Measurements from ENCODE around the gene HIVEP3.
A peak's percentile ranks its signal among the peaks of the same experiment; 100 is the strongest.

HIVEP3 gene

DNA sequence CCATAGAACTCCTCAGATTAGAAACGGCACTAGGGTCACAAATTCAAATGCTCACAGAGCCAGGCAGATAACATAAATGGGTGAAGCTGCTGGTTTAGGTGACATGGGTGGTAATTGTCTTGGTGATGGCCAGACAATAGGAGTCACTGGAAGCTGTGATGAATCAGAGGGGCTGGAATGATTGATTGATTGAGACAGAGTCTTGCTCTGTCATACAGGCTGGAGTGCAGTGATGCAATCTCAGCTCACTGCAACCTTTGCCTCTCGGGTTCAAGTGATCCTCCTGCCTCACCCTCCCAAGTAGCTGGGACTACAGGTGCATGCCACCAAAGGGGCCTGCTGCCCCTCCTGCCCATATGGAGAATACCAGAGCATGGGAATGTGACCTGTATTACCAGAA, 63.0 kb downstream of the HIVEP3 start:
- H2AFZ ChIP-seq (ENCODE audit: low read length) = no peak overlapping the region
- H3K27me3 ChIP-seq (ENCODE audit: control insufficient read depth in 3 of 3, insufficient read depth in 3 of 3, low read depth in 1 of 3, low read length in 3 of 3) = peaks cover 0 to 3% (median 0%) of the 10 kb centered on the region in 3 experiments
- no peak overlapping the region for H3K27ac ChIP-seq (replicated peaks; ENCODE audit: low read length)
- no peak overlapping the region for H2BK120ac ChIP-seq (ENCODE audit: low read depth, low read length)
- no peak overlapping the region for H4K91ac ChIP-seq (ENCODE audit: low read depth, low read length, poor library complexity)
- H3K79me1 ChIP-seq (ENCODE audit: low read depth, low read length) = no peaks in the 10 kb centered on the region
- H2BK12ac ChIP-seq (ENCODE audit: low read length) = no peak overlapping the region
- no peak overlapping the region for H3K4me3 ChIP-seq (ENCODE audit: low read length in 2 of 2)
- H3K9me3 ChIP-seq (replicated peaks in 1 of 2; ENCODE audit: control insufficient read depth in 2 of 2, insufficient read depth in 1 of 2, low read depth in 1 of 2, low read length in 2 of 2) = no peaks in the 10 kb centered on the region
- H2BK15ac ChIP-seq (ENCODE audit: low read length) = no peak overlapping the region
- H3K4me2 ChIP-seq (ENCODE audit: insufficient read depth, low read length, poor library complexity, severe bottlenecking) = no peak overlapping the region
- no peak for DNase-seq (ENCODE audit: low spot score)
- no peak overlapping the region for H3K18ac ChIP-seq (ENCODE audit: low read length)
- H3K23ac ChIP-seq (ENCODE audit: low read depth, low read length, poor library complexity) = no peak overlapping the region
- no peaks in the 10 kb centered on the region for H3K36me3 ChIP-seq (replicated peaks in 1 of 2; ENCODE audit: control insufficient read depth in 2 of 2, insufficient read depth in 2 of 2, low read length in 2 of 2)
- no peak overlapping the region for H3K9ac ChIP-seq (ENCODE audit: low read depth, low read length, poor library complexity)
- H3K4ac ChIP-seq (ENCODE audit: low read length) = no peak overlapping the region
- no peak overlapping the region for H2AK5ac ChIP-seq (ENCODE audit: low read depth, low read length)
- H3K4me1 ChIP-seq (ENCODE audit: control insufficient read depth in 2 of 2, insufficient read depth in 1 of 2, low read depth in 1 of 2, low read length in 2 of 2) = no peaks in the 10 kb centered on the region
- WGBS, 2 donors (ENCODE audit: extremely low coverage in 2 of 2, insufficient read length in 2 of 2, insufficient replicate concordance in 1 of 2) = no CpG with 5 or more reads among the region's 2 CpGs
- no peak overlapping the region for H2BK5ac ChIP-seq (ENCODE audit: low read length)
- H4K8ac ChIP-seq (ENCODE audit: low read depth, low read length) = no peak overlapping the region
- H3K14ac ChIP-seq (ENCODE audit: low read length) = no peak overlapping the region

GRCh38 chr1:41853907-41854306, 64.8 kb downstream of the HIVEP3 start:
- Histone ChIP-seq H3K9ac (ENCODE audit: low read depth, low read length, poor library complexity) (no peak overlapping the region), H2BK120ac (ENCODE audit: low read depth, low read length) (no peak overlapping the region), H4K91ac (ENCODE audit: low read depth, low read length, poor library complexity) (no peak overlapping the region), H3K79me1 (ENCODE audit: low read depth, low read length) (no peaks in the 10 kb centered on the region), H3K27ac (replicated peaks; ENCODE audit: low read length) (no peak overlapping the region), H2AFZ (ENCODE audit: low read length) (no peak overlapping the region), H3K9me3 (replicated peaks in 1 of 2; ENCODE audit: control insufficient read depth in 2 of 2, insufficient read depth in 1 of 2, low read depth in 1 of 2, low read length in 2 of 2) (no peaks in the 10 kb centered on the region), H2AK5ac (ENCODE audit: low read depth, low read length) (no peak overlapping the region), H3K4me3 (ENCODE audit: low read length in 2 of 2) (no peak overlapping the region), H3K36me3 (replicated peaks in 1 of 2; ENCODE audit: control insufficient read depth in 2 of 2, insufficient read depth in 2 of 2, low read length in 2 of 2) (no peaks in the 10 kb centered on the region), H3K14ac (ENCODE audit: low read length) (peak overlapping the region; percentile 17), H4K8ac (ENCODE audit: low read depth, low read length) (no peak overlapping the region), H2BK15ac (ENCODE audit: low read length) (no peak overlapping the region), H3K23ac (ENCODE audit: low read depth, low read length, poor library complexity) (peak overlapping the region; percentile 6), H3K4me2 (ENCODE audit: insufficient read depth, low read length, poor library complexity, severe bottlenecking) (no peak overlapping the region), H3K18ac (ENCODE audit: low read length) (peak overlapping the region; percentile 48), H3K4me1 (ENCODE audit: control insufficient read depth in 2 of 2, insufficient read depth in 1 of 2, low read depth in 1 of 2, low read length in 2 of 2) (no peaks in the 10 kb centered on the region), H2BK12ac (ENCODE audit: low read length) (peak overlapping the region; percentile 50), H3K27me3 (ENCODE audit: control insufficient read depth in 3 of 3, insufficient read depth in 3 of 3, low read depth in 1 of 3, low read length in 3 of 3) (peaks cover 0 to 3% (median 0%) of the 10 kb centered on the region in 3 experiments), H2BK5ac (ENCODE audit: low read length) (no peak overlapping the region), H3K4ac (ENCODE audit: low read length) (peak overlapping the region; percentile 15)
- no peak for DNase-seq (ENCODE audit: low spot score)
- WGBS, 2 donors (ENCODE audit: extremely low coverage in 2 of 2, insufficient read length in 2 of 2, insufficient replicate concordance in 1 of 2) = no CpG with 5 or more reads among the region's 6 CpGs

DNA sequence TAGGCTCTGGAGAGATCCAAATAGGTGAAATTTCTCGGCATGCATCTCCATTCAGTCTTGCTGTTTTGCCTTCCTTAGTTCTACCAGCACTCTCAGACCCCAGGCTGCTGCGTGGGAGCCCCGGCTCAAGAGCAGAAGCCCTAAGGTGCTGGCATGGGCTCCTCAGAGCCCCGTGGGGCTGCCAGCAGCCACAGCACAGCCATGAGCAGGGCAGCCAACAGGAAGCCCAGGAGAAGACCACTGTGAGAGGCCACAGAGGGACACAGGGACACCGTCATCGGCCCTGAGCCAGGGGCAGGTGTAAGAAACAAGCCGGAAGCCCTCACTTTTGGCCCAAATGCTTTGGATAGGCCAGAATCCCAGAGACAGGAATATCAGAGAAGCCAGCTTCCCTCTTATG, 66.6 kb downstream of the HIVEP3 start:
- no CpG with 5 or more reads among the region's 7 CpGs for WGBS, 2 donors (ENCODE audit: extremely low coverage in 2 of 2, insufficient read length in 2 of 2, insufficient replicate concordance in 1 of 2)
- H3K79me1 ChIP-seq (ENCODE audit: low read depth, low read length) = no peaks in the 10 kb centered on the region
- H3K9ac ChIP-seq (ENCODE audit: low read depth, low read length, poor library complexity) = no peak overlapping the region
- H2AK5ac ChIP-seq (ENCODE audit: low read depth, low read length) = no peak overlapping the region
- DNase-seq (ENCODE audit: low spot score) = no peak
- H3K18ac ChIP-seq (ENCODE audit: low read length) = no peak overlapping the region
- no peak overlapping the region for H3K14ac ChIP-seq (ENCODE audit: low read length)
- no peak overlapping the region for H2BK12ac ChIP-seq (ENCODE audit: low read length)
- H4K91ac ChIP-seq (ENCODE audit: low read depth, low read length, poor library complexity) = no peak overlapping the region
- H3K4ac ChIP-seq (ENCODE audit: low read length) = no peak overlapping the region
- H3K27ac ChIP-seq (replicated peaks; ENCODE audit: low read length) = no peak overlapping the region
- H3K23ac ChIP-seq (ENCODE audit: low read depth, low read length, poor library complexity) = no peak overlapping the region
- H2BK5ac ChIP-seq (ENCODE audit: low read length) = no peak overlapping the region
- H3K9me3 ChIP-seq (replicated peaks in 1 of 2; ENCODE audit: control insufficient read depth in 2 of 2, insufficient read depth in 1 of 2, low read depth in 1 of 2, low read length in 2 of 2) = no peaks in the 10 kb centered on the region
- no peak overlapping the region for H2BK120ac ChIP-seq (ENCODE audit: low read depth, low read length)
- H3K27me3 ChIP-seq (ENCODE audit: control insufficient read depth in 3 of 3, insufficient read depth in 3 of 3, low read depth in 1 of 3, low read length in 3 of 3) = peaks cover 0 to 3% (median 0%) of the 10 kb centered on the region in 3 experiments
- H2BK15ac ChIP-seq (ENCODE audit: low read length) = no peak overlapping the region
- H2AFZ ChIP-seq (ENCODE audit: low read length) = no peak overlapping the region
- H3K4me2 ChIP-seq (ENCODE audit: insufficient read depth, low read length, poor library complexity, severe bottlenecking) = no peak overlapping the region
- no peaks in the 10 kb centered on the region for H3K4me1 ChIP-seq (ENCODE audit: control insufficient read depth in 2 of 2, insufficient read depth in 1 of 2, low read depth in 1 of 2, low read length in 2 of 2)
- H3K36me3 ChIP-seq (replicated peaks in 1 of 2; ENCODE audit: control insufficient read depth in 2 of 2, insufficient read depth in 2 of 2, low read length in 2 of 2) = no peaks in the 10 kb centered on the region
- no peak overlapping the region for H4K8ac ChIP-seq (ENCODE audit: low read depth, low read length)
- no peak overlapping the region for H3K4me3 ChIP-seq (ENCODE audit: low read length in 2 of 2)

GRCh38 chr1:41851589-41851988, 67.1 kb downstream of the HIVEP3 start:
- Histone ChIP-seq H3K4me2 (ENCODE audit: insufficient read depth, low read length, poor library complexity, severe bottlenecking) (no peak overlapping the region), H4K91ac (ENCODE audit: low read depth, low read length, poor library complexity) (no peak overlapping the region), H2BK5ac (ENCODE audit: low read length) (no peak overlapping the region), H3K14ac (ENCODE audit: low read length) (no peak overlapping the region), H4K8ac (ENCODE audit: low read depth, low read length) (no peak overlapping the region), H3K27me3 (ENCODE audit: control insufficient read depth in 3 of 3, insufficient read depth in 3 of 3, low read depth in 1 of 3, low read length in 3 of 3) (peaks cover 0 to 3% (median 0%) of the 10 kb centered on the region in 3 experiments), H2BK15ac (ENCODE audit: low read length) (no peak overlapping the region), H2AFZ (ENCODE audit: low read length) (no peak overlapping the region), H3K4me1 (ENCODE audit: control insufficient read depth in 2 of 2, insufficient read depth in 1 of 2, low read depth in 1 of 2, low read length in 2 of 2) (no peaks in the 10 kb centered on the region), H2BK12ac (ENCODE audit: low read length) (no peak overlapping the region), H3K27ac (replicated peaks; ENCODE audit: low read length) (no peak overlapping the region), H3K4me3 (ENCODE audit: low read length in 2 of 2) (no peak overlapping the region), H3K9ac (ENCODE audit: low read depth, low read length, poor library complexity) (no peak overlapping the region), H2AK5ac (ENCODE audit: low read depth, low read length) (no peak overlapping the region), H3K9me3 (replicated peaks in 1 of 2; ENCODE audit: control insufficient read depth in 2 of 2, insufficient read depth in 1 of 2, low read depth in 1 of 2, low read length in 2 of 2) (no peaks in the 10 kb centered on the region), H3K4ac (ENCODE audit: low read length) (no peak overlapping the region), H3K23ac (ENCODE audit: low read depth, low read length, poor library complexity) (no peak overlapping the region), H3K18ac (ENCODE audit: low read length) (no peak overlapping the region), H2BK120ac (ENCODE audit: low read depth, low read length) (no peak overlapping the region), H3K36me3 (replicated peaks in 1 of 2; ENCODE audit: control insufficient read depth in 2 of 2, insufficient read depth in 2 of 2, low read length in 2 of 2) (no peaks in the 10 kb centered on the region), H3K79me1 (ENCODE audit: low read depth, low read length) (no peaks in the 10 kb centered on the region)
- DNase-seq (ENCODE audit: low spot score) = no peak
- no CpG with 5 or more reads among the region's 5 CpGs for WGBS, 2 donors (ENCODE audit: extremely low coverage in 2 of 2, insufficient read length in 2 of 2, insufficient replicate concordance in 1 of 2)
